ENCODE data around the gene SPATA13.

The SPATA13 gene

DNA sequence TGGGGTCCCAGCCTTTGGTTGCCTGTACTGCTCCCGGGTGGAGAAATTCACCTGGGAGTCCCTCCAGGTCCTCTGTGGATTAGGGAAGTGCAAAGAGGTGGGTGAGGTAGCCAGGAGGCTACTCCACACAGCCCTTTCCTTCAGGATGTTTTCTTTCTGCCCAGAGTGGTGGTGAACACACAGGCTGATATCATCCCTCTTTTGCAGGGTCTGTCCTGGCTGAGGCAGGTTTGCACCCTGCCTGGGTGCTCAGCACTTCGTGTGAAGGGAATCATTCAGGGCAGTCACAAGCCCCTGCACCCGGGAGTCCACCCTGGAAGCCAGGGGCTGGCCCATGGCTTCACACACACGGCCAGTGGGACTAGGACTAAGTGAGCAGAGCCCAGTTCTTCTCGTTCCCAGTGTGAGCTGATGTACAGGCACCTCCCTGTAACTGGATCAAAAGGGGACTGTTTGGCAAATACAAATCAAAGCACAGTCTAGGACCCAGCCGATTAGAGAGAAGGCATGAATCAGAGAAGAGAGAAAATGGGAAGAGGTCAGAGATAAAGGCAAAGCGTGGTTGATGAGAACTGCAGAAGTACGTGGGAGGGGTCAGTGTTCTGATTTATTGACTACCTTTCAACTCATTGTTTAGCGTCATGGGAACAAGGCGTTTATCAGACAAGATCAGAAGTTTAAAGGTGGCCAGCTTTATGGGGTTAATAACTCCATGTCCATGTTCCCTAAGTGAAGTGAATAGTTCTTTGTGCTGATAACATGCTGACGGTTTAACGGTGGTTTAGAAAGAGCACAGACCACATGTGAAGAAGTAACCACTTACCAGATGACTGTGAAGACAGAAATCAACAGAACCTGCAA lies 30.4 kb upstream of the SPATA13 start:
- TF ChIP-seq CTCF (IDR thresholded peaks at IDR 0.05; ENCODE audit: insufficient read depth, low read length, missing control alignments) = no peak
- POLR2A ChIA-PET = no interaction called here
- CTCF ChIA-PET = interaction anchor here (1.1 kb wide), 1 partner anchor 12 kb away, joined by 4 read pairs; no protein-coding TSS in a partner anchor
- no peak for DNase-seq (ENCODE audit: low read depth, low spot score)
- H3K4me3 ChIP-seq (ENCODE audit: low read depth, low read length) = no peak overlapping the region

- no peak overlapping the region for H3K4me3 ChIP-seq (ENCODE audit: low read depth, low read length)
- DNase-seq (ENCODE audit: low read depth, low spot score) = no peak
- POLR2A ChIA-PET = interaction anchor here (0.6 kb wide), 1 partner anchor 75 kb away, joined by 7 read pairs; no protein-coding TSS in a partner anchor
- CTCF ChIA-PET = no interaction called here
- TF ChIP-seq CTCF (IDR thresholded peaks at IDR 0.05; ENCODE audit: insufficient read depth, low read length, missing control alignments) = no peak
These were observed 28.8 kb upstream of the SPATA13 start for GRCh38 chr13:24131749-24132148.

DNA sequence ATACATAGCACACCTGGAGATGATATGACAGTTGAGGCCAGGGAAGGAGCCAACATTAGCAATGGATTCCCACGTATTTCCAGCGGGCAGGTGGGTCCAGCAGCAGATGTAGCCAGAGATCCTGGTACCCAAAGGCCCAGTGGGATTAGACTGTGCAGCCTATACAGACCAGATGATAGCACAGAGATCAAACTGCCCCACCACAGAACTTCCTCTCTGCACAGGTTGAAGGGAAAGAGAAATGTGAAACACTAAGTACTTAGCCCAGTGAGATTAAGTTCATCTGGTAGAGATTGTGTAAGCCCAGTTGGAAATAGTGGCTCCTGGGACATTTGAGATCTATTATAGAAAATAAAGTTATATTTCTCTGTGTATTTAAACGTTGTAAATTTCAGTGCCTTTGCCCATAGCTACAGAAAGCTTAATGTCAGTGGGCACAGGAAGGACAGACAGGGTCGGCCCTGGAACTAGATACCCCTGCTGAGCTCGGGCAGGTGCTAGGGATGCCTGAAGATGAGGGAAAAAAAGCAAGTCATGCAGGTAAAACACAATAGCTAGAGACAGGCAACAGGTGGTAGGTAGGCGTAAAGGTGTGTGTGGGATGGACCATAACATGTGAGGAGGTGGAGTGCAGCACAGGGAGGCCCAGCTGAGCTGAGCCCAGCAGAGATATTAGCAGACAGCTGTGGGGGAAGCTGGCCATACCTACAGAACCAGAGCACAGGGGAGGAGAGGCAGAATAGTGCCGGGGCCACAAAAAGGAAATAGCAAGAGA lies 27.3 kb upstream of the SPATA13 start:
- CTCF ChIA-PET = interaction anchor here (1.2 kb wide), 1 partner anchor 11 kb away, joined by 3 read pairs; no protein-coding TSS in a partner anchor
- TF ChIP-seq CTCF (IDR thresholded peaks at IDR 0.05; ENCODE audit: insufficient read depth, low read length, missing control alignments) = no peak
- POLR2A ChIA-PET = no interaction called here
- no peak overlapping the region for H3K4me3 ChIP-seq (ENCODE audit: low read depth, low read length)
- DNase-seq (ENCODE audit: low read depth, low spot score) = no peak

GRCh38 chr13:24134231-24134630 lies 26.3 kb upstream of the SPATA13 start:
- CTCF ChIA-PET = interaction anchor here (1.2 kb wide), 1 partner anchor 13 kb away, joined by 3 read pairs; no protein-coding TSS in a partner anchor
- no peak for TF ChIP-seq CTCF (IDR thresholded peaks at IDR 0.05; ENCODE audit: insufficient read depth, low read length, missing control alignments)
- no peak for DNase-seq (ENCODE audit: low read depth, low spot score)
- POLR2A ChIA-PET = no interaction called here
- H3K4me3 ChIP-seq (ENCODE audit: low read depth, low read length) = no peak overlapping the region

DNA sequence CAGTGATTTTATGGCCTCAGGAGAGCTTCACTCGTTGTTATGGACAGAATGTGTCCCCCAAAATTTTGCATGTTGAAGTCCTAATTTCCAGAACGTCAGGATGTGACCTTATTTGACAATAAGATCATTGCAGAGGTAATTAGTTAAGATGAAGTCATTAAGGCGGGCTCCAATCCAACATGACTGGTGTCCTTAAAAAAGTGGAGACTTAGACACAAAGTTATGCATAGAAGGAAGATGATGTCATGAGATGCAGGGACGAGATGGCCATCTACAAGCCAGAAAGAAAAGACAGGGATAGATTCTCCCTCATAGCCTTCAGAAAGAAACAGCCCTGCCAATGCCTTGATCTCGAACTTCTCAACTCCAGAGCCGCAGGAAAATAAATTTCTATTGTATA lies 25.8 kb upstream of the SPATA13 start:
- no peak for DNase-seq (ENCODE audit: low read depth, low spot score)
- POLR2A ChIA-PET = no interaction called here
- H3K4me3 ChIP-seq (ENCODE audit: low read depth, low read length) = no peak overlapping the region
- CTCF ChIA-PET = interaction anchor here (1.4 kb wide), 1 partner anchor 27 kb away, joined by 3 read pairs; no protein-coding TSS in a partner anchor
- TF ChIP-seq CTCF (IDR thresholded peaks at IDR 0.05; ENCODE audit: insufficient read depth, low read length, missing control alignments) = no peak

Data from AG04449 (cell line).